GM23338 (cell line): ENCODE results near the gene PDE10A. TPM values are rescaled to one million over a fixed set of nuclear protein-coding genes. Genes with fewer than 3 reads are reported as not detected.

Source experiments
- ATAC-seq: fragments of 200-7000 bp; cut with Tn5 transposase; 3 replicates; pipeline ENCODE4 v1.9.1; 2020
- DNase-seq: peaks from one replicate; pipeline ENCODE4 v3.0.0-alpha.2; 2015; ENCODE audit warnings: low spot score
- H2AFZ ChIP-seq: fragments of 200-600 bp; sonication (generic); 2 replicates; pipeline ENCODE4 v1.8.0; 2016; ENCODE audit warnings: antibody characterized with exemption, mild to moderate bottlenecking, moderate library complexity
- H3F3A ChIP-seq: fragments of 200-600 bp; sonication (generic); replicated peaks from 2 replicates; pipeline ENCODE4 v1.8.0; 2017; ENCODE audit warnings: antibody characterized with exemption, mixed run types, low read depth
- H3K27ac ChIP-seq: fragments of 200-600 bp; sonication (generic); 2 replicates; pipeline ENCODE4 v1.6.1; 2016; ENCODE audit warnings: low read depth
- H3K27me3 ChIP-seq: fragments of 200-600 bp; sonication (generic); 2 replicates; pipeline ENCODE4 v1.8.0; 2016; ENCODE audit warnings: mild to moderate bottlenecking, mixed run types, moderate library complexity; ENCODE audit not compliant: insufficient read depth
- H3K36me3 ChIP-seq: fragments of 200-600 bp; sonication (generic); 2 replicates; pipeline ENCODE4 v1.8.0; 2016; ENCODE audit warnings: mild to moderate bottlenecking; ENCODE audit not compliant: insufficient read depth
- H3K4me1 ChIP-seq: fragments of 200-600 bp; sonication (generic); 2 replicates; pipeline ENCODE4 v1.8.0; 2016; ENCODE audit warnings: mild to moderate bottlenecking, moderate library complexity; ENCODE audit not compliant: insufficient read depth
- H3K4me2 ChIP-seq: fragments of 200-600 bp; sonication (generic); 2 replicates; pipeline ENCODE4 v1.7.1; 2017; ENCODE audit warnings: mixed run types
- H3K4me3 ChIP-seq: fragments of 200-600 bp; sonication (generic); 2 replicates; pipeline ENCODE4 v1.6.1; 2016; ENCODE audit warnings: mixed run types
- H3K79me2 ChIP-seq: fragments of 200-600 bp; sonication (generic); replicated peaks from 2 replicates; pipeline ENCODE4 v1.8.0; 2017; ENCODE audit warnings: mild to moderate bottlenecking; ENCODE audit not compliant: insufficient read depth
- H3K9me2 ChIP-seq: fragments of 200-600 bp; sonication (generic); 2 replicates; pipeline ENCODE4 v1.8.0; 2017; ENCODE audit not compliant: insufficient read depth
- H4K20me1 ChIP-seq: fragments of 200-600 bp; sonication (generic); replicated peaks from 2 replicates; pipeline ENCODE4 v1.8.0; 2017; ENCODE audit warnings: mild to moderate bottlenecking; ENCODE audit not compliant: insufficient read depth
- H3K27ac Mint-ChIP-seq: 2 replicates; pipeline ENCODE4 v1.8.0; 2020; ENCODE audit warnings: inconsistent platforms, mild to moderate bottlenecking, moderate library complexity, mixed read lengths
- H3K27me3 Mint-ChIP-seq: 3 replicates; pipeline ENCODE4 v1.8.0; 2022; ENCODE audit warnings: low read depth, mild to moderate bottlenecking, moderate library complexity, mixed read lengths, inconsistent platforms; ENCODE audit not compliant: insufficient read depth, poor library complexity
- H3K36me3 Mint-ChIP-seq: 3 replicates; pipeline ENCODE4 v1.8.0; 2021; ENCODE audit warnings: low read depth, mild to moderate bottlenecking, inconsistent platforms, moderate library complexity, mixed read lengths
- H3K4me1 Mint-ChIP-seq: 3 replicates; pipeline ENCODE4 v1.8.0; 2020; ENCODE audit warnings: mild to moderate bottlenecking, inconsistent platforms, mixed read lengths
- H3K4me3 Mint-ChIP-seq: 3 replicates; pipeline ENCODE4 v1.8.0; 2021; ENCODE audit warnings: moderate library complexity, mild to moderate bottlenecking, inconsistent platforms, mixed read lengths
- H3K9me3 Mint-ChIP-seq: 3 replicates; pipeline ENCODE4 v1.8.0; 2020; ENCODE audit warnings: moderate library complexity, mild to moderate bottlenecking, inconsistent platforms, mixed read lengths
- CTCF ChIP-seq, 2 experiments: fragments of 200-600 bp in 1 of 2; sonication (generic) in 1 of 2; conservative IDR thresholded peaks; 2 replicates each; pipeline versions ENCODE4 v1.5.1 to v1.6.1; 2016 to 2017; ENCODE audit warnings: antibody characterized with exemption in 2 of 2, low read depth in 2 of 2, mild to moderate bottlenecking in 2 of 2, moderate library complexity in 1 of 2
- EZH2 ChIP-seq: fragments of 200-600 bp; sonication (generic); IDR thresholded peaks from one replicate; pipeline ENCODE4 v1.8.0; 2017; ENCODE audit warnings: antibody characterized with exemption, mild to moderate bottlenecking, low read depth; ENCODE audit not compliant: unreplicated experiment
- EZH2phosphoT487 ChIP-seq: fragments of 200-600 bp; sonication (generic); IDR thresholded peaks from one replicate; pipeline ENCODE4 v1.8.1; 2018; ENCODE audit warnings: antibody characterized with exemption; ENCODE audit not compliant: unreplicated experiment
- JUNB ChIP-seq: IDR thresholded peaks from one replicate; pipeline ENCODE4 v1.6.1; 2016; ENCODE audit warnings: antibody characterized with exemption; ENCODE audit not compliant: unreplicated experiment
- NANOG ChIP-seq: IDR thresholded peaks from 2 replicates; pipeline ENCODE4 v1.6.1; 2016; ENCODE audit warnings: antibody characterized with exemption, borderline replicate concordance
- ZNF114 ChIP-seq: fragments of 250-450 bp; sonication (Bioruptor Pico); IDR thresholded peaks from 2 replicates; pipeline ENCODE4 v1.5.0; 2020; ENCODE audit warnings: mild to moderate bottlenecking, moderate library complexity
- ZNF462 ChIP-seq: fragments of 250-450 bp; sonication (Bioruptor Pico); IDR thresholded peaks from 2 replicates; pipeline ENCODE4 v1.5.0; 2020; ENCODE audit warnings: mild to moderate bottlenecking, moderate library complexity
- polyA plus RNA-seq: library from polyadenylated mRNA; unstranded; fragments of >200 nt; fragmentation: Nextera tagmentation; extraction: Ambion mirVana; gene quantifications from 2 replicates; pipeline ENCODE4 v1.2.1, GENCODE V29; 2016
- total RNA-seq: library from RNA; depleted of rRNA; stranded (reverse); fragments of >200 nt; shearing (Covaris generic); gene quantifications from 2 replicates; pipeline ENCODE4 v1.2.3, GENCODE V29; 2014

Gene PDE10A
- total and polyA plus RNA-seq, 2 experiments from 2014 or later = 0.50 to 3.9 TPM

GRCh38 chr6:165300422-165300936, 362.6 kb downstream of the PDE10A start:
- H3K27ac Mint-ChIP-seq = no peak overlapping the region
- no peaks in the 10 kb centered on the region for H4K20me1 ChIP-seq
- H3K79me2 ChIP-seq = no peaks in the 10 kb centered on the region
- no peaks in the 10 kb centered on the region for H3K27me3 Mint-ChIP-seq
- no peaks in the 10 kb centered on the region for H3K9me3 Mint-ChIP-seq
- no peak overlapping the region for H2AFZ ChIP-seq
- no peaks in the 10 kb centered on the region for H3K27me3 ChIP-seq
- H3K27ac ChIP-seq = no peak overlapping the region
- H3K36me3 ChIP-seq = no peaks in the 10 kb centered on the region
- no peaks in the 10 kb centered on the region for H3K4me1 ChIP-seq
- no peaks in the 10 kb centered on the region for H3F3A ChIP-seq
- no peaks in the 10 kb centered on the region for H3K9me2 ChIP-seq
- no peak overlapping the region for H3K4me2 ChIP-seq
- no peaks in the 10 kb centered on the region for H3K36me3 Mint-ChIP-seq
- H3K4me3 ChIP-seq = no peak overlapping the region
- no peaks in the 10 kb centered on the region for H3K4me1 Mint-ChIP-seq
- H3K4me3 Mint-ChIP-seq = no peak overlapping the region
- TF ChIP-seq EZH2phosphoT487 = no peak
- no peak for TF ChIP-seq CTCF (conservative IDR thresholded peaks at IDR 0.05; ENCODE audit: low read depth in 2 of 2)
- no peak for TF ChIP-seq ZNF114 (CRISPR knock-in tag)
- no peak for TF ChIP-seq NANOG
- TF ChIP-seq JUNB = no peak
- TF ChIP-seq EZH2 = no peak
- TF ChIP-seq ZNF462 (CRISPR knock-in tag) = no peak
- ATAC-seq (no peak), DNase-seq (no peak)
